Measurements from ENCODE around the gene PRKAG2.

Gene PRKAG2

GRCh38 chr7:151736403-151736909 is 140.5 kb downstream of the PRKAG2 start:
- peak; percentile 80 for DNase-seq

DNA sequence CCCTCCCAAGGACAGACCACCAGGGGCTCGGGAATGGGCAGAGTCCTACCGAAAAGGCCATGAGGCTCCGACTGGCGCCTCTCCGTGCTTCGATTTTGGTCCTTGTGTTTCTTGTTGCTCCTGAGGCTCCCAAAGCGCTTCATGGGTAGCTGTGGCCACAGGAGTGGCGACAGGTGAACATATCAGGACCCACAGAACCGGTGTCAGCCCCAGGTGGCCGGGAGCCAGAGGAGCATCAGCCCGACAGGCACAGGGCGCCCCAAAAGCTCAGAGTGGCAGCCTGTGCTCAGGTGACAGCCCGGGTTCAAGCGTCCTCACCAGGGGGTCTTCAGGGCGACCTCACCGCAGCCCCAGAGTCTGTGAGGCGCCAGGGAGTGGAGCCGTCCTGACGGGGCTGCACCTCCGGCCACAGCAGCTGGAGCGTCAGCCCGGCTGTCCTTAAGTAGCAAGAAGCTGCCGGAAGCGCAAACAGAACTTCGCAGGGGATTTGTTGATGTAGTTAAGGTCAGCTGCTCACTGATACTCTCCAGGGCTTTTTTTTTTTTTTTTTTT is 141.0 kb downstream of the PRKAG2 start:
- no peak for DNase-seq

- DNase-seq = no peak
Measured at GRCh38 chr7:151735186-151735850, 141.6 kb downstream of the PRKAG2 start.

- DNase-seq = no peak
Measured at GRCh38 chr7:151732834-151733592, 143.9 kb downstream of the PRKAG2 start.

DNA sequence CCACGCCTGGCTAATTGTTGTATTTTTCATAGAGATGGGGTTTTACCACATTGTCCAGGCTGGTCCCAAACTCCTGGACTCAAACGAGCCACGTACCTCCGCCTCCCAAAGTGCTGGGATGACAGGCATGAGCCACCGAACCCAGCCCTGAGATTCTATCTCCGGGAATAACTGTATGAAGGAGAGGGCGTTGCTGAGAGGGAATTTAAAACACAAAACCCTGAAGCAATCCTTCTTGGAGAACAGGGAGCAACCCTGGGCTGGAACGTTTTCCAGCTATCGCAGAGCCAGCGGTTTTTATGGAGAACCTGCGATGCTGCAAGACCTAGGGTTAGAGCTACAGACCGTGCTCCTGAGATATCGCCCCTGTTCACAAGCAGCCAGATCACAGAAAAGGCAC is 144.6 kb downstream of the PRKAG2 start:
- DNase-seq = no peak

GRCh38 chr7:151731022-151731441 is 145.9 kb downstream of the PRKAG2 start:
- DNase-seq = no peak

DNA sequence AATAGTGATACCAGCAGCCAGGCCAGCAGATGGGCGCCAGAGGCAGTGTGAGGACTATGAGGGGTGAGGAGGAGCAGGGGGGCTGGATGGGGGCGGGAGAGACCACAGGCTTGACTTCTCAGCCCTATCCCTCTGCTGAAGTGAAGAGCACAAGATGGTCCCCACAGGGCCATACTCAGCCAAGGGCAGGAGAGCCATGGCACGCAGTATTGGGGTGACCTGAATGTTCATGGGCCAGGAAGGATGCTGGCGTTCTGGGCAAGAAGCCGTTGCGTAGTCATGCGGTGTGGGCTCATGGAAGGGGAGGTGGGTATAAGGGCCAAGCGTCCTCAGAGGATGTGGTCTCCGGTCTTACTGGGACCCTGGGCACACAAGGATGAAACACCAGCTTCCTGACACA is 146.3 kb downstream of the PRKAG2 start:
- DNase-seq = no peak

- no peak for DNase-seq
Measured at GRCh38 chr7:151729521-151729921, 147.4 kb downstream of the PRKAG2 start.

DNA sequence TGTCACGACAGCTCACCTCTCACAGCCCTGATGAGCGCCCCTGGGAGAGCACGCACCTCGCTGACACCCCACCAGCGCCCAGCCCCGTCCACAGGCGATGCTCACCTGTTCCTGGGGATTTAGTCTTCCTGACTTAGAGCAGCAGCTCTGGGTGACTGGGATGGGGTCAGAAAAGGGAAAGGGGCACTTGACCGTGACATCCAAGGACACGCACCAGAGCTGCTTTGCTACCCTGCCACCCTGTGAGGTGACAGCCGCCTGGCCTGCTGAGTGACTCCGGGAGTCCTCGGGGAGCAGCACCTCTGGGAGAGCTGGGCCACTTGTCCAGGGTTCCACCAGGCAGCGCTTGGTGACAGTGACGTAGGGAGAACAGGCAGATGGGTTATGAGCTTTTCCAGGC is 148.2 kb downstream of the PRKAG2 start:
- no peak for DNase-seq

GRCh38 chr7:151728286-151728660 is 148.6 kb downstream of the PRKAG2 start:
- DNase-seq = no peak

DNA sequence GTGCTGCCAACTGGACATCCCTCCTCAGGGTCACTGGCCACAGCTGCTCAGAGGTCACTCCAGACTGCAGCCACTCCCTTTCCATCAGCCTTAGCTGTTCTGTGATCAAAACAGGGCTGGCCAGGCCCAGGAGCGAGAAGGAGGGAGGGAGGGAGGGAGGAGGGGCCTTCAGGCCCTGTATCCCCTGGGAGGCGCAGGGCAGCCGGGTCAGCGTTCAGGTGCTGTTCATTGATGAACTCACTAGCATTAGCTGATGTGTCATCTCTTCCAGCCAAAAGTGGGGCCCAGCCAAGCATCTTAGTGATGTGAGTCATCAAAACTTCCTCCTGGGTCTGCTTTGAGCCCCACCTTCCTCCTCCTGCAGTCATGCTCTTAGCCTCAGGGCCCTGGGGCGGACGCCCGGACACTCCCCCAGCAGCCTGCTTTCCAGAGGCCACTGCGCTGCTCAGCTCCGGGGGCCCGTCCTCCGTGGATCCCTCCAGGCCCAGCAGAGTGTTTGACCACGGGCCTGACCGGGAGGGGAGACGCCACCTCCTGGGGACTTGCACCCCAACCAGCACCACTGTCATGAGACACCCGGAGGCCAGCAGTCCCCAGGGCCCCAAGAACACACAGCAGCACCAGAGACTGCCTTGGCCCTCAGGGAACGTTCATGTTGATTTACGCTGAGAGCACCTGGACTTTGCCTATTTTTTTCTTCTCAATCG is 149.2 kb downstream of the PRKAG2 start:
- peak; percentile 93 for DNase-seq

DNA sequence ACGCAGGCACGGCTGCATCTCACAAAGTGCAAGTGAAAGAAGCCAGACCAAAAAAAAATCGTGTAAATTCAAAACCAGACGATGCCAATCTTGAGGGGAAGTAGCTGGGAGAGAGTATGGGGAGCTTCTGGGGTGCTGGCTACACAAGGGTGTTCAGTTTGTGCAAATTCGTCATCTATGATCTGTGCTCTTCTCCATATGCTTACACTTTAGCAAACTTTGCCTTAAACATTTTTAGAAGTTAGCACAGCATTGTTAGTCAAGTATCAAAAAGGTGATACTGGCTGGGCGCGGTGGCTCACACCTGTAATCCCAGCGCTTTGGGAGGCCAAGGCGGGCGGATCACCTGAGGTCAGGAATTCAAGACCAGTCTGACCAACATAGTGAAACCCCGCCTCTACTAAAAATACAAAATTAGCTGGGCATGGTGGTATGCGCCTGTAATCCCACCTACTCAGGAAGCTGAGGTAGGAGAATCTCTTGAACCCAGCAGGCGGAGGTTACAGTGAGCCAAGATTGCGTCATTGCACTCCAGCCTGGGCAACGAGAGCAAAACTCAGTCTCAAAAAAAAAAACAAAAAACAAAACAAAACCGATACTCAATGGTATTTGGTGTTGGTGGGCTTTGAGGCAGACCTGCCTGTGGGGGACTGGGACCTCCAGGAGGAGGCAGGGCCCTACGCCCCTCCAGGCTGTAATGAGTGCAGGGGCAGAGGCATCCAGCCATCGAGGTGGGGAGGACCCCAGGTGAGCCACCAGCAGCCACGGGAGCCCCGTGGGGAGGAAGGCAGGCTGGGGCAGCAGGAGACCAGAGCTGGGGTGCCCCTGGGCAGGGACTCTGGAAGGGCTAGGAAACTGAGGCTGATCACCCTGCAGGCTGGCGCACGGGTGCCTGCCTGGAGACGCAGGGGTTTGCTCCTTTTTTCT is 150.0 kb downstream of the PRKAG2 start:
- no peak for DNase-seq

DNA sequence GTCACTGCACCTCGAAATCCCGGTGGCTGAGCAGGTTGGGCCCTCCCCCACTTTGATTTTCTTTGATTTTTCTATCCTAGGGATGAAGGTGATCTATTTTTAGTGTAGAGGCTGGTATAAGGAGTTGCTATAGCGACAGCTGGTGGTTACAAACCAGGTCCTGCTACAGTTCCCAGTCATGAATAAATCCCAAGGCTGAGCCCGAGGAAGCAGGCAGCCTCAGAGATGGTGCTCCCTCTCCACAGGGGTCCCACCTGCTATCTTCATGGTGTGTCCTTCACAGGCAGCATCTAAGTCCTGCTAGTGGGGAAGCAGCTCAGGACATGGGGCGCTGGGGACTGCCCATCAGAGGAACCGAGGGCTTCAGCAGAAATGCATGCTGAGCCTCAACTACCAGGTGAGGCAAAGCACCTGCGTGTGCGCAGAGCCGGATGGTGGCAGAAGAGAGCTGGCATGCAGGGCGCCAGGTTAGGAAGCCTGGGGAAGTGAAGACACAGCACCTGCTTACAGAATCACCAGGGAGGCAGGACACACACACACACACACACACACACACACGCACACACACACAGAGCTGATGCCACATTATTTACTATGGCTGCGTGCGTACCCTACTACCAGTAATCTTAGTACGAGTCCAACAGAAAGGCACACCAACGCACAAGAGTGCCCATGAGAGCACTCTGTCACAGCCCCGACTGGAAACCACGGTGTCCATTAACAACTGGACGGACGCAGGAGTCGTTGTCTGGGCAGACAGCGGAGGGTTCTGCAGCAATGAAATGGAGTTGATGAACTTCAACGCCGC is 150.9 kb downstream of the PRKAG2 start:
- DNase-seq = no peak

DNA sequence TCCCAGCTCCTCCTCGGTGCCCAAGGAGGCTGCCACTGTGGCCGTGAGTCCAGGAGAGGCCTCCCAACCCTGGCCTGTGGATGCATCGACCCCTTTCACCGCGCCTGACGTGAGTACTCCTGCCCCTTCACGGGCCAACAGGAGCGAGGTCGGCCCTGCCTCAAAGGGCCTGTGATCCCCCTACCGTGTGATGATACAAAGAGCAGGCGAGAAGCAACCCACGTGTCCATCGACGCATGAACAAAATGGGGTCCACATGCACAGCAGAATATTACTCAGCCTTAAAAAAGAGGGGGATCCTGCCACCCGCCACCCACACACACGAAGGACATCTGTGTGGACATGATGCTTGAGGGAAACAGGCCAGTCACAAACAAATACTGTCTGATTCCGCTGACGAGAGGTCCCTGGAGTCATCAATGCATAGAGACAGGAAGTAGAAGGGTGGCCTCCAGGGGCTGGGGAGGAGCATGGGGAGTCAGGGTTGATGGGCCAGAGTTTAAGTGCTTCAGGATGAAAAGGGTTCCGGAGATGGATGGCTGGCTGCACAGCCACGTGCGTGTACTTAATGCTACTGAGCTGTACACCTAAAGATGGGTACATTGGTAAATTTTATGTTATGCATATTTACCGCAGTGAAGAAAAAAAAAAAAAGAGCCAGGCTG is 151.9 kb downstream of the PRKAG2 start:
- no peak for DNase-seq

DNA sequence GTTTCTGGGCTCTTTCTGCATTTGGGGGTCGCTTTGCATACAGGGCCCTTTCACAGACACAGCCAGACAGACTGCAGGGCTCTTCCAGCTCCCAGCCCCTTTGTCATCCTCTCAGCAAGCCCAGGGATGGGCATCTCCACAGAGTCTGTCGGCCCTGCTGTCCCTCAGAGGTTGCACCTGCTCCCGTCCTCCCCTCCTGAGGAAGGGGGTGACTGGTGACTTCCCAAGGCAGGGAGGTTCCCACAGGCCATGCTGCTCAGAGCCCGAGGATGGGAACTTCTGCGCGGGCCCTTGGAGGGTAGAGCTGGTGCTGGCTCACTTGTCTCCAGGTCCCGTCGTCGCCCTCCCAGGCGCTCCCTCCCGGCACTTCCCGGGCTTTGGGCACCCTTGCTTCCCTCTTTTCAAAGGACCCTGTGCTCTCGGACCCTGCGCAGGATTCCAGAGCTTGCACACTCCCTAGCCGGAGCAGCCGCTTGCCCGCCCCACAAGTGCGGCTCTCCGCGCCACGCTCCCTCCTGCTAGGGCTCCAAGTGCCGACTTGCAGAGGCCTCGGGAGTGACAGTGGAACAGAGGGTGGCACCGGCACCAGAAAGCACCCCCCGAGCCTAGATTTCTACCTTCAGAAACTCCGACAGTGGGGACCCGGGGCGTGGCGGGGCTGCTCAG is 152.5 kb downstream of the PRKAG2 start:
- DNase-seq = no peak

DNA sequence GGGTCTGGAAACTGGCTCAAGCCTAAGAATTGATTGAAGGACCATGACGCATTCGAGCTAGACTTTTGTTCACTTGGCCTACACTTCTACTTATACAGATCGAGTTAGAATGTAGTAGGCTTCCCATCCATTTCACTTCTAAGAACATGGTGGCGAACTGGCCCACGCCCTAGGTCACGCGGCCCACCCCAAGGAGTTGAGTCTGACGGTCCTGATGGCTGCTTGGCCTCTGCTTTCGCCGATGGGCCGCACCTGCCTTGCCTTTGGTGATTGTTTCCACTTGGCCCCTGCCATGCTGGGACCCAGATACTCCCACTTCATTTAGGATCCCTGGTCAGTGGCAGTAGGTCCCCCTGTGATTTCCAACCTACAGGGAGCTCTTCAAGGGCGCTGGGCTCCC is 153.6 kb downstream of the PRKAG2 start:
- DNase-seq = no peak

DNA sequence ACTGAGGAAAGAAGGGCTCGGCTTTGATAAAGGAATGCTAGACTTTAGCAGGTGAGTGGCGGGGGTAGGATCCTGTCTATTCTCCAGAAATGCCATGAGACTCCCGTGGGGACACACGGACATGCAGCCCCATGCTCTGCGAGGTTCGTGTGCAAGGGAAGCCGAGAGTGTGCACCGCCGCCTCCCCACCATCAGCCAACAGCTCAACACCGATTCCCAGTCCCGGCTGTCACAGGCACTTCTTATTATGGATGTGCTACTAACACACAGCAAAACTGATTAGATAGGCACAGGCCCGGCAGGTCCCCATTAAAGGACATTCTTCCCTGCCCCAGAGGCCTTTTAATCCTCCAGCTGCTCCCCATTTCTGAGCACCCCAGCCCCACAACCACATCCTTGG is 154.4 kb downstream of the PRKAG2 start:
- no peak for DNase-seq

DNA sequence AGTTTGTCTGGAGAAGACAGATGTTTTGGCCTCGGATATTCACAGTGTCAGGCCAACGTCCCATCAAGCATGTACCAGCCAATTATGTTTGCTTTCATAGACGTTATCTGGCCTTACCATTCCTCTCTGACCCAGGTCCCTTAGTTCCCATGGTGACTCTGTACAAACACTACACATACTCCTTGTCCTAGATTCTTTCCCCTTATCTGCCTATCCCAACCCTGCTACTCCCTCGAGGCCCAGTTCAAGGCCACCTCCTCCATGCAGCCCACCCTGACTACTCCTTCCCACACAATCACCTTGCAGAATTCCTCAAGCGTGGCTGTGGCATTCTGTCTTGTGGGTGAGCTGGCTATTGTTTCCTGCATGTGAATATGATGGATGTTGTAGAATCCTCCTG is 155.2 kb downstream of the PRKAG2 start:
- DNase-seq = no peak

GRCh38 chr7:151721236-151721635 is 155.7 kb downstream of the PRKAG2 start:
- no peak for DNase-seq

GRCh38 chr7:151720280-151720679 is 156.6 kb downstream of the PRKAG2 start:
- no peak for DNase-seq
